Fibroblast of skin of right biceps (primary cell): ENCODE results near the gene FNDC3B.

Experiments
- DNase-seq: peaks from one replicate; pipeline ENCODE4 v3.0.0-alpha.2; 2013

Gene FNDC3B

DNA sequence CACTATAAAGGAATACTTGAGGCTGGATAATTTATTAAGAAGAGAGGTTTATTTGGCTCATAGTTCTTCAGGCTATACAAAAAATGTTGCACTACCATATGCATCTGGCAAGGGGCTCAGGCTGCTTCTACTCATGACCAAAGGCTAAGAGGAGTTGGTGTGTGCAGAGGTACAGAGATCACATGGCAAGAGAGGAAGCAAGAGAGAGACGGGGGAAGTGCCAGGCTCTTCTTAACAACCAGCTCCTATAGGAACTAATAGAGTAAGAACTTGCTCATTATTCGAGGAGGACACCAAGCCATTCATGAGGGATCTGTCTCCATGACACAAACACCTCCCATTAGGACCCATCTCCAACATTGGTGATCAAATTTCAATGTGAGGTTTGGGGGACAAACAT, 6.0 kb upstream of the FNDC3B start:
- no peak for DNase-seq

DNA sequence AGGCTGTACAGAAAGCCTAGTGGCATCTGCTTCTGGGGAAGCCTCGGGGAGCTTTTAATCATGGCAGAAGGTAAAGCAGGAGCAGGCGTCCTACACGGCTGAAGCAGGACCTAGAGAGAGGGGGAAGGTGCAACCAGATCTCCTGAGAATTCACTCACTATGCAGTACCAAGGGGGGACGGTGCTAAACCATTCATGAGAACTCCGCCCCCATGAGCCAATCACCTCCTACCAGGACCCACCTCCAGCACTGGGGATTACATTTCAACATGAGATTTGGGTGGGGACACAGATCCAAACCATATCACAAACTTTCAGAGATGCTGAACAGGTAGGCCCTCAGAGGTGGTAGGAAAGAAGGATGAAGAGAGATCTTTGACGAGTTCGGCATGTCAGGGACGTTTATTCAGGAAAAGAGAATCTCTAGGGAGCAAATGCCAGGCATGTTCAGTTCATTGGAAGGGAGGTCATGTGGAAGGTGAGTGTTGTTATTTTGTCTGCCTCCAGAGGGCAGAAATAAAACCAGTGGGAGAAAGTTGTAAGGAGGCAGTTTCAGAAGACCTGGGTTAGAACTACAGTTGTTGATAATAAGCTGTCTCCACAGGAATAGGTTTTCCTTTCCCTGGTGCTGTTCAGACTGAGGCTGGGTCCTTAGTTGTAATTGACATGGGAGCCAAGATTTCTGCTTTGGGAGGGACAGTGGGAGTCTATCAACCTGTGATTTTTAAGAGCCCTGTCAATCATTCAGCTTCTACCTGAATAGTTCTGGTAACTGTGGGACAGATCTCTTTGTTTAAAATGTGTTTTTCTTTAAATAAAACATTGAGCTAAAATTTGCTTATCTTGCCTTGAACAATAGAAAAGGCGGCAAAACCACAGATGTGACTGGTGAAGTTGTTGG, 4.3 kb upstream of the FNDC3B start:
- DNase-seq, result peak; percentile 23

DNA sequence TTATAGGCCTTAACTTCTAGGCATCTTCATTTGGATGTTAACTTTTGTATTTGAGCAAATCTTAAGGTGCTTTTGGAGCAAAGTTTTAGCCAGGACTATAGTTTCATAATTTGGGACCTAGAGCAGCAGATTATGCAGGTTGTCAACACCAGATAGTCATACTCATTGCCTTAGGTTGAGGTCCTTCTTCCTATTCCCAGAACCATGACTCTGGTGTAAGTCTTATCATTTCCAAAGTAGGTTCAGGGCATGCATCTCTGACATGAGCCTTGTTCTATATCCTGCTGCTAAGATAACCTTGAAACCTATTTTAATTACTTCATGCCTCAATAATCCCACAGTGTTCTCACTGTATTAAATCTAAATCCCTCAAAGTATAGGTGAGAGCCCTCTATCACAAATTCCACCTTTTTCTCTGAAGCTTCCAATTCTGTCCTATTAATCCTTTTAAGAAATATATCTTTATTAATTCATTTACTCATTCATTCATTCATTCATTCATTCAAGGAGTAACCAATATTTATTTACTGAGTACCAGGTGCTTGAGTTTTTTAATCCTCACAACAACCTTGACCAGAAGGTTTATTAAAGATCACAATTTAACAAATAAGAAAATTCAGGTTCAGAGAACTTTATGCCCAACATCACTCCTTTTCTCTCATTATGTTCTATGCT, 2.7 kb upstream of the FNDC3B start:
- DNase-seq, result no peak

GRCh38 chr3:172038798-172039435, 461 bp upstream of the FNDC3B start:
- peak; percentile 45 for DNase-seq

DNA sequence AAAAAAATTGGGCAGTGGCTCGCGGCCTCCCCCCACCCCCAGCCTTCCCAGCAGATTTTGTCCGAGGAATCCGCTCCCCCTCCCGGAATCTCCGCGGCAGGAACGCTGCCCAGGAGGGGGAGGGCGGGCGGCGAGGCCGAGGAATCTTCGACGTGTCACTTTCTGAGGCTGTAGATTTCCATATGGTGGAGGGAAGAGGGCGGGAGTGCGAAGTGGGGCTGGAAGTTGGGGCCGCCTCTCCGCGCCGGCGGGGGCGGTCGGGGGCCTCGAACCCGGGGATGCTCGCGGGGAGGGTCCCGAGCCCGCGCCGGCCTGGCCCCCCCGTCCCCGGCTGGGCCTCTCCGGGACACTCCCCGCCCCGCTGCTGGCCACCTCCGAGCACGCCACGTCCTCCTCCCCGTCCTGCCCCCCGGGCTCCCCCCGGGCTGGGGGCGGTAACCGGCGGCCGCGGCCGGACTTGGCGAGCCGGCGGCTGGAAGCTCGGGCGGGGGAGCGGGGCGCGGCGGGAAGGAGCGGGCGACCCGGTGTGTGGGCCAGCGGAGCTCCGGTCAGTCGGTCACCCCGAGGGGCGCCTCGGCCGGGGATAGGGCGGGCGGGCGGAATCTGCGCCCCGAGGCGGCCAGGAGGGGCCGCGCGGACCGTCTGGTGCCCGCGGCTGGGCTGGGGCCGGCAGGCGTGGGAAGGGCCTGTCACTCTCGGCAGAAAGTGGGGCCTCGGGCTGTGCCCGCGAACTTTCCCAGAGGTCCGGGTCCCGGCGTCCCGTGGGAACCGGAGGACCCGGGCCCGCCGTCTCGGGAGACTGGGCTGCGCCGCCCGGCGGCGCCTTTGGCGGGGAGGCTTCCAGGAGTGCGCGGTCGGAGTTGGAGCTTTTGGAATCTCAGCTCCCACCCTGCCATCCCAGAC, 951 bp downstream of the FNDC3B start:
- DNase-seq, result peak; percentile 93

DNA sequence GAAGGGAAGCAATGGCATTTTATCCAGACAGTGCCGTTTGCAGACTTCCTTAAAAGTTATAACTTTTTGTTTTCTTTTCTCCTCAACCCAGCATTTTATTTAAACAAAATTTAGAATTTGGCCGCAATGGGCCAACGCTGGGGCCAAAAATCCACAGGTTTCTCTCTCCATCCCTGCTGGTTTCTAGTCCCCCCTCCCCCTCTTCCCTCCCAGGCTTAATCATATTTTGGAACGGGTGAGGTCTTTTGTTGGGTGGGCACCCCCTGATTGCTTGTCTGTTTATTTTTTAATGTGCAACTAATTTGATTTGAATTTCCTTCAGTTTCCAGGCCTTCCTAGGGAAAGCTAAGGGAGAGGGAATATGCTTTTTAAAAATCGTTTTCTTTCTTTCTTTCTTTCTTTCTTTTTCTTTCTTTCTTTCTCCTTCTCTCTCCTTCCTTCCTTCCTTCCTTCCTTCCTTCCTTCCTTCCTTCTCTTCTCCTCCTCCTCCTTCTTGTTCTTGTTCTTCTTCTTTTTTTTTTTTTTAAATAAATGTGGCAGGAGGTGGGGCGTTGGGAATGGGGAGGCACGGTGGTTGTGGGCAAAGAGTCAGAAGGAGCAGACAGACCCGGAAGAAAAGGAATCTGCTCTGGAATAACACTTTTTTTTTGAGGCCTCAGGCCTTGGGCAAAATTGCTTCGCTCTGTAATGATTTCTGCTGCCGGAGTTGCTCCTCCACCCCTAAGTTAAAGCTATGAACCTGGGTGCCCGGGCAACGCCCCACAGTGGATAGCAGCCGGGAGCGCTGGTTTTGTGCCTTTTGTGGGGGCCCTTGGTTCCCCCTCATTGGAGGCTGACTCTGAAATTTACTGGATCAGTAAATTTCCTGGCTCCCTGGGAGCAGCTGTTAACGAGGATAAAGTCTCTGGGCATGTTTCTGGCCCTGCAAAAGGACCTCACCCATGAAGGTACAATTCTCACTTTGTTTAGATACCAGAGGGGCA, 1.9 kb downstream of the FNDC3B start:
- DNase-seq, result peak; percentile 73

DNA sequence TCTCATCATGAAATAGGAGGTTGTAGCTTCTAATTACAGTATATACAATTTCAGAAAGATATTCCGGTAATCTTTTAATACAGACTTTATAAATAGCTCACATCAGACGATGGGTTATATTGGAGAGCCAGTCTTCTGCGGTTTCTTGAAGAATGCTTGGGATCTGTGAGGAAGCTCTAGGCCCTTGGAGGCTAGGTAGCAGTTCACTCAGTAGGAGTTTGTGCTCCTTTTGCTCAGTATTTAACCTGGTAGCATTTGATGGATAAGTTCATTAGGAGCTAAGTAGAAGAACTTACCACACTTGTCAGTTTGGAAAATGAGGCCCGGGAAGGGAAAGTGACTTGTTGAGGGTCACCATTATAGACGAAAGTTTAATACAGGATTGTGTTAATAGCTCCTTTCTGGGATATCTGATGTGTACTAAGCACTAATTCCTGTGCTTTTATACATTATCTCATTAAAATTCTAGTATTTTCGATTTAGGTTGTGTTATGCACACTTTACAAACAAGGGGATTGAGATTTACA, 2.8 kb downstream of the FNDC3B start:
- peak; percentile 54 for DNase-seq

DNA sequence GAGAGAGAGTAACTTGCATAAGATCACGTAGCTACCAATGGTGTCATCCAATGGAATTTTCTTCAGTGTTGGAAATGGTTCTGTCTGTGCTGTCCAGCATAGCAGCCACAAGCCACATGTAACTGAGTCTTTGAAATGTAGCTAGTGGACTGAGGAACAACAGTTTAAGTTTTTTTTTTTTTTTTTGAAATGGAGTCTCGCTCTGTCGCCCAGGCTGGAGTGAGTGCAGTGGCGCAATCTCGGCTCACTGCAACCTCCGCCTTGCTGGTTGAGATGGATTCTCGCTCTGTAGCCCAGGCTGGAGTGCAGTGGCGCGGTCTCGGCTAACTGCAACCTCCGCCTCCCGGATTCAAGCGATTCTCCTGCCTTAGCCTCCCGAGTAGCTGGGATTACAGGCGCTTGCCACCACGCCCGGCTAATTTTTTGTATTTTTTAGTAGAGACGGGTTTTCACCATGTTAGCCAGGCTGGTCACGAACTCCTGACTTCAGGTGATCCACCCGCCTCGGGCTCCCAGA, 3.3 kb downstream of the FNDC3B start:
- DNase-seq, result peak; percentile 63

- DNase-seq, result no peak
Measured at GRCh38 chr3:172043233-172043632, 3.9 kb downstream of the FNDC3B start.

- DNase-seq, result no peak
Measured at GRCh38 chr3:172043766-172044165, 4.4 kb downstream of the FNDC3B start.

- DNase-seq, result no peak
Measured at GRCh38 chr3:172044833-172045585, 5.6 kb downstream of the FNDC3B start.

GRCh38 chr3:172046268-172046915, 7.0 kb downstream of the FNDC3B start:
- peak; percentile 9 for DNase-seq

DNA sequence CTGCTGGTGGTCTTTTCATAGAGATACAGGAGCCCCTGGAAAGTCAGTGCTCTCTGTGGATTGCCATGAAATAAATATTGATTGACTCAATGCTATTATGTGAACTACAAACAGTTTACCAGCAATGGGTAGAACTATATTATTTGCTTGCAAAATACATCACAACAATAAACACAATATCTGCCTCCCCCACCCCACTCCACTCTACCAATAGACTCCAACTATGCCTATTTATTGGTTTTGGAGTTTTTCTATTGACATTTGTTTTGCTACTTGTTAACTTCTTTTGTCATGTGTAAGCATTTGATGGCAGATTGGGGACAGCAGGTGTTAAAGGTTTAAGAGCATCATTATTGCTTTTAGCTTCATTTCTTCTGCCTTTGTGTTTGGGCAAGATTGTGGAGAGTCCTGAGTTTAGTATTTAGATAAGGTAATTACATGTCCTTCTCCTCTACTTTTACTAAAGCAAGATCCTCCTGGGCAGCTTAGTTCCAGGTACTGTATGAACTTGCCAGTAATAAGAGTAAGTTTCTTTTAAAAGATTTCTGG, 8.3 kb downstream of the FNDC3B start:
- no peak for DNase-seq

DNA sequence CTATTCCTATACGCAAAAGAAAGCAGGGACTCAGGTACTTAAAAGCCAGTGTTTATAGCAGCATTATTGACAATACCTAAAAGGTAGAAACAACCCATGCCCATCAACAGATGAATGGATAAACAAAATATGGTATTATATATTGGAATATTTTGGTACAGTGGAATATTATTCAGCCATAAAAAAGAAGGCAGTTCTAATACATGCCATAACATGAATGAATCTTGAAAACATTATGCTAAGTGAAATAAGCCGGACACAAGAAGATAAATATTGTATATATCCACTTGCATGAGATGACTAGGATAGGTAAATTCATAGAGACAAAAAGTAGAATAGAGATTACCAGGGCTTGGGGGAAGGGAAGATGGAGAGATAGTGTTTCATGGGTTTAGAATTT, 9.2 kb downstream of the FNDC3B start:
- no peak for DNase-seq

- DNase-seq, result no peak
Measured at GRCh38 chr3:172051310-172051956, 12.1 kb downstream of the FNDC3B start.

DNA sequence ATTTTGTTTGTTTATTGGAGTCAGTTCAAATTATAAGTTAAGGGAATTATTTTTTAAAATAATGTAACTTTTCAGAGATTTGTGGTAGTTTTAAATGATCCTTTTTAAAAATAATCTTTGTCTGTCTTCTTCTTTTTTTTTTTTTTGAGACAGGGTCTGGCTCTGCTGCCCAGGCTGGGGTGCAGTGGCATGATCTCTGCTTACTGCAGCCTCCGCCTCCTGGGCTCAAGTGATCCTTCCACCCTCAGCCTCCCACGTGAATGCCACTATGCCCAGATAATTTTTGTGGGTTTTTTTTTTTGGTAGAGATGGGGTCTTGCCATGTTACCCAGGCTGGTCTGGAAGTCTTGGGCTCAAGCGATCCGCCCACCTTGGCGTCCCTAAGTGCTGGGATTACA, 12.6 kb downstream of the FNDC3B start:
- no peak for DNase-seq

GRCh38 chr3:172052405-172052804, 13.0 kb downstream of the FNDC3B start:
- no peak for DNase-seq

DNA sequence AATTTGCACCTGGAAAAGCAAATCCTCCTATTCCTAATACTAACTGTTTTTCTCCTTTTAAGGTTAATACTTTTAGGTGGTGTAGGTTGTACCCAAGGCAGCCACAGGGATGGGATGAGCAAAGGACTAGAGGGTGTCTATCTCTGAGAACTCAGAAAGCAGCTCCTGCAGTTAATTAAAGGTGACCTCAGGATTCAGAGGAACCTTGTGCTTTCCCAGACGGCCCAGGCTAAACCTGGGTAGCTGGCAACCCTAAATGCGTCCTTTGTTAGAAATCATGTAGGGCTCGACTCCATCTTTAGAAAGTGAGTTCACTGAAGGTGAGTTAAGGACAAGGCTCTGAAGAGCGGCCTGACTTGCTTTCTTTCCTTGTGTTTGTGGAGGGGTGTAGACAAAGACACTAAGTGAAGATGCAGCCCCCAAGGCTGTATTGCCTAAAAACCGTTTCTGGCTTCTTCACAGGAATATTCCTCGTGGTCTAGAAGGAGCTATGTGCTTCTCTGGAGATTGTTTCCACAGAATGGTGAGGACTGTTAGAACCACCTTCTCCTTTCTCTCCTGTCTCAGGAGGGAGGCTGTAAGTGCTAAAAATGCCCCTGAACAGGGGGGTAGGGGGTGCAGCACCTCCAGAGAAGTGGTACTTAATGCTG, 14.9 kb downstream of the FNDC3B start:
- no peak for DNase-seq
